Activated CD4-positive, alpha-beta T cell treated with anti-CD3 and anti-CD28 coated beads, Interleukin-2, Interleukin-6, amounts not matched to agents 100 ng/mL and 50 ng/mL, durations not matched to agents 16 hours and 8 hours (primary cell): ENCODE data around the gene UBE2L3.
A peak's percentile ranks its signal among the peaks of the same experiment; 100 is the strongest.
"Not testable (repeated sequence)": the region's sequence is repeated elsewhere in the genome, so short reads cannot be mapped to it uniquely, and the experiment has no call there.

Source experiments
- DNase-seq: peaks from one replicate; pipeline ENCODE4 v3.0.0-alpha.2; 2020

UBE2L3 gene

DNA sequence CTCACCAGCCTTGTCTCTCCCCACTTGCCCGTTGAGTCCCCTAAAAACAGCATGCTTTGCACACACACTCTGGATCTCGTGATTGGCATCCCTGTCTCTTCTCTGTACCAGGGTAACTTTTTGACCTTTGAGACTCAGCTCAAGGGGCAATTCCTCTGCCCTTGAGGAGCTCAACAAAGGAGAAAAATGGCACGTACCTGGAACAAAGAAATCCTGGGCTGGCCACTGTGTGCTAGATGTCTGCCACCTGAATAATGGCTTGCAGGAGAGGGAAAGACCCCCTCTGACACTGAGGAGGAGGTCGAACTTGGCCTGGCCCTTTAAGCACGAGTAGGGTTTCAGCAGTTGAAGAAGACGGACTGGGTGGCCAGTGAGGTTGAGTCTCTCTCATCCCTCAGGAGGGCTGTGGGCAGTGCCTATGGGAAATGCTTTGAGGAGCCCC lies 5.8 kb downstream of the UBE2L3 start:
- no peak for DNase-seq

DNA sequence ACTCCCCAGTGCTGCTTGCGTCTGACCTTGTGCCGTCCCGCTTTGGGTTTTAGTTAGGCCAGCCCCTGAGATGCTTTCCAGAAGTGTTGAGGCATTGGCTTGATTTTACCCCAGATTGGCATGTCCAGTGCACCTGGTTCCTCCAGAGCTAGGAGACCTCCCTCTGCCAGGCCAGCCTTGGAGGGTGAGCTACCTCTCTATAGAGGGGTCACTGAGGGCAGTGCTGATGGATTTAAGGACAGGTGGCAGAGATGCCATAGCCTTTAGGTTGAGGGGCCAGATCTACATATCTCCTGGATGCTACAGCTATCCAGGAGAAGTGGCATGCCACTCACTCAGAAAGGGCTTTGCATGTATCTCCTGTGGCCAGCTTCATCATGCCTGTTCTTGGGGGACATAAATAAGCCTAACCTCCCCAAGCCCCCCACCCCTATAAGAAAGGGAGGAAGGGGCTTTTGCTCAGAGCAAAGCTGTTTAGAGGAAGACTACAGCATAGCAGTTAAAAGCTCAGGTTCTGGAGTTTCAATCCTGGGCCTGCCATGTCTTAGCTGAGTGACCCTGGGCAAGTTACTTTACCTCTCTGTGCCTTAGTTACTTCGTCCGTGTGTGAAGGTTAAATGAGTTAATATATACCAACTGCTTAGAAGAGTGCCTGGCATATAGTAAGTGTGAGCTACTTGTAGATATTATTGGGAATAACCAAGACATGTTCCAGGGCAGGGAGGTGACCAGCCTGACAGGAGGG lies 6.4 kb downstream of the UBE2L3 start:
- no peak for DNase-seq

DNA sequence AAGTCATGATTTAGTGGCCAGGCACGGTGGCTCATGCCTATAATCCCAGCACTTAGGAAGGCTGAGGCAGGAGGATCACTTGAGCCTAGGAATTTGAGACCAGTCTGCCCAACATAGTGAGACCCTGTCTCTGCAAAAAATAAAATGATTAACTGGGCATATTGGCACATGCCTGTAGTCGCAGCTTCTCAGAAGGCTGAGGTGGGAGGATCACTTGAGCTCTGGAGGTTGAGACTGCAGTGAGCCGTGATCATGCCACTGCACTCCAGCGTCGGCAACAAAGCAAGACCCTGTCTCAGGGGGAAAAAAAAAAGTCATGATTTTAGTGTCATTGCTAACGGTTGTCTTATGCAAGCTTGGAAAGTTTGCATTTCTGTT lies 11.9 kb downstream of the UBE2L3 start:
- DNase-seq, result no peak

DNA sequence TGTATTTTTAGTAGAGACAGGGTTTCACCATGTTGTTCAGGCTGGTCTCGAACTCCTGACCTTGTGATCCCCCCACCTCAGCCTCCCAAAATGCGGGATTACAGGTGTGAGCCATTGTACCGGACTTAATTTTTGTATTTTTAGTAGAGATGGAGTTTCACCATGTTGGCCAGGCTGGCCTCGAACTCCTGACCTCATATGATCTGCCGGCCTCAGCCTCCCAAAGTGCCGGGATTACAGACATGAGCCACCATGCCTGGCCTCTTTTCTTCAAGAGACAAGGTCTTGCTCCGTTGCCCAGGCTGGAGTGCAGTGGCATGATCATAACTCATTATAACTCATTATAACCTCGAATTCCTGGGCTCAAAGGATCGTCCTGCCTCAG lies 13.1 kb downstream of the UBE2L3 start:
- DNase-seq, result not testable (repeated sequence)

DNA sequence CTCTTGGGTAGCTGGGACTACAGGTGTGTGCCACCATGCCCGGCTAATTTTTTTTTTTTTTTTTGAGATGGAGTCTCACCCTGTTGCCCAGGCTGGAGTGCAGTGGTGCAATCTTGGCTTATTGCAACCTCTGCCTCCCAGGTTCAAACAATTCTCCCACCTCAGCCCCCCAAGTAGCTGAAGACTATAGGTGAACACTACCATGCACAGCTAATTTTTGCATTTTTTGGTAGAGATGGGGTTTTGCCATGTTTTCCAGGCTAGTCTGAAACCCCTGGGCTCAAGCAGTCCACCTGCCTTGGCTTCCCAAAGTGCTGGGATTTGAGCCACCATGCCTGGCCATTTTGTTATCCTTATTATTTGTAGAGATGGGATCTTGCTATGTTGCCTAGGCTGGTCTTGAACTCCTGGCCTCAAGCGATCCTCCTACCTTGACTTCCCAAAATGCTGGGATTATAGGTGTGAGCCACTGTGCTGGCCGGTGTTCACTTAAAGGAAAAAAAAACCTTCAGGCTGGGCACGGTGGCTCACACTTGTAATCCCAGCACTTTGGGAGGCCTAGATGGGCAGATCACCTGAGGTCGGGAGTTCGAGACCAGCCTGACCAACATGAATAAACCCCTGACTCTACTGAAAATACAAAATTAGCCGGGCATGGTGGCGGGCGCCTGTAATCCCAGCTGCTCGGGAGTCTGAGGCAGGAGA lies 13.6 kb downstream of the UBE2L3 start:
- DNase-seq, result not testable (repeated sequence)

DNA sequence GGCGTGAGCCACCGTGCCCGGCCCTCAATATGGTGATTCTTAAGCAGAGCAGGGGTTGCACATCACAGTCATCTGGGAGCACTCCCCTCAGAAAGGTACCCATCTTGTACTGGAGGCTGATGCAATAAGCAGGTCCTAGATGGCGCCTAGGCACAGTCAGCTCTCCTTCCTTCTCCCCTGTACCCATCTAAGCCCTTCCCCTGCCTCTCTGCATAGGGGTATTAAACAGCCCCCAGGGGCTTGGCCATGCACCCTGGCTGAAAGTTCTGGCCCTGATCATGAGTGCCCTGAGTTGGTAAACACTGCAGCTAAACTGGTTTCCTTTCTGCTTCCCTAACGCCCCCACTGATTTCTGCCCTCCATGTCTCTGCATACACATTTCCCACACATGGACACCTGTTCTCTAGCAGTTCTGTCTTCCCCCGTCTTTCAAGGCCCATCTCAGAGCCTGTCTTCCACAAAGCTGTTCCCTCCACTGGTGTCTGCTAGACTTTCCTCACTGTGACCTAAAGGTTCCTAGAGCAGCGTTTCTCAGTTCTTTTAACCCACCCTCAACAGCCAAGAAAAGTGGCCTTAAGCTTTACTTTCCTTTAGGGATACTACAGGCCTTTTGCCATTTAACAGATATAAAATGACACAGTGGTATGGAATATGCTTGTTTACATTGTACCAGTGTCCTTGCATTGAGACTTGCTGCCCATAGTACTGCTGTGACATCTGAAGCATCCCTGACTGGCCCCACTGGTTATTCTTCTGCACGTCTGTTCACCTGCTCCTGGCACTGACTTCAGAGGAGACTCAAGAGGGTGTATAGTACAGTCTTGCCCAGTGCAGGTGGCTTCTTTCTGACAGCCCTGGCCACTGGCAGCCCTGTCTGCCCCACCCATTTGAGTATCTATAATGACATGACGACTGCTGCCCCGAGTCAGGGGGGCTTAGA lies 15.6 kb downstream of the UBE2L3 start:
- no peak for DNase-seq

DNA sequence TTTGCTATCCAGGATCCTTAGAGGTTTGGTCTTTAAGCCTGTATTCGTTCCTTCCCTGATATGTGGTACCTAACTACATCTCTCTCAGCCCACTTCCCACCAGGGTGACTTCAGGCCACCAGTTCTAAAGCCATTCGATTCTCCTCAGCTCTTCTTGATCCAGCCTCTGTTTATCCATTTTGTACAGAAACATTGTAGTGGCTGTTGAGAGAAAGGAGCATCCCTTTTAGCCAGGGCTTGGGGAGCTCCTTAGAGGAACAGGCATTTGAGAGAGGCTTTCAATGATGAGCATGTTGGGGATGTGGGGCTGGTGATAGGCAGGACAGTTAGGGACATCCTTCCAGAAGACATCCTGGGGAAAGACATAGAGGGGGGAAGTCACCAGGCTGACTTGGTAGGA lies 17.9 kb downstream of the UBE2L3 start:
- DNase-seq, result no peak

DNA sequence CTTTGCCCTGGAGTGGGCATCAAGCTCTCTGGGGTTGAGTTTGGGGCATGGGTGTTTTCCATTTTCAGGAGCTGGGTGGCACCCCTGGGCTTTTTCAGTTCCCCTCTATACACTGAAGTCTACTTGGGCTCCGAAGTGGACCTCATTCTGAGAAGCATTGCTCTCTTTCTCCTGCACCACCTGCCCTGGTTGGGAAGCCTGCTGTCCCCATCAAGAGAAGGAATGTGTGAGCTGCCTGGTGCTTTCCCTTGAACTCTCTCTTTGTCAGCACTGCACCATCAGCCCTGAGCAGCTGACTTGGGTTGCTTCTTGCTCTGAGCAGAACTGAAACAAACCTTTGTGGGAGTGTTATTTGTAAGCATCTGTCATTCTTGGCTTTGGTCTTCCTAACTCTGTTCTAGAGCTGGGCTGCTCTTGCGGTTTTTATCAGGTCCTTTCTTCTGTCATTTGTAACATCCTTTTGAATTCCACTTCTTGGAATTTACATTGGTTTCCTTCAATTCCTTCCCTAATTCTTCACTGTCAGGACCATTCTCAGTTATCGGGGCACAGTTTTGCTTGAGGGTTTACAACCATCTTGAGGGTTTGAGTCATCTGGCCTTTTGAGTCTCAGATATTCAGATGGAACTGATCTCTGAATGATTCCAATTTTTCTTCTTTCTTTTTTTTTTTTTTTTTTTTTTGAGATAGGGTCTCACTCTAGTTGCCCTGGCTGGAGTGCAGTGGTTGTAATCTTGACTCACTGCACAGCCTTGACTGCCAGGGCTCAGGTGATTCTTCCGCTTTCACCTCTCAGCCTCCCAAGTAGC lies 20.5 kb downstream of the UBE2L3 start:
- peak; percentile 86 for DNase-seq

DNA sequence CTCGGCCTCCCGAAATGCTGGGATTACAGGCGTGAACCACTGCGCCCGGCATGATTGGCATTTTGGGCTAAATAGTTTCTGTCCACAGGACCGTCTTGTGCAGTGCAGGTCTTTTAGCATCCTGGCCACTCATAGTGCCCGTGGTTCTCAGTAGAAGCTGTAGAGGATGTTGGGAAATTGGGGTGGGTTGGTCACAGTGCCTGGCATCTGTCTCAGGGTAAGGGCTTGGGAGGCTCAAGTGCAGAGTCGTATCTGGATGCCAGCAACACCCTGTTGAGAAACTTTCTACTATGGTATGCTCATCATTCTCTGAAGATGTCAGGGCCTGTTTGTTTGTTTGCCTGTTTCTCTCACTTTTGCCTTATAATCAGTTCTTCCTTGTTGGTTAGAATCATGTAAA lies 21.9 kb downstream of the UBE2L3 start:
- no peak for DNase-seq

DNA sequence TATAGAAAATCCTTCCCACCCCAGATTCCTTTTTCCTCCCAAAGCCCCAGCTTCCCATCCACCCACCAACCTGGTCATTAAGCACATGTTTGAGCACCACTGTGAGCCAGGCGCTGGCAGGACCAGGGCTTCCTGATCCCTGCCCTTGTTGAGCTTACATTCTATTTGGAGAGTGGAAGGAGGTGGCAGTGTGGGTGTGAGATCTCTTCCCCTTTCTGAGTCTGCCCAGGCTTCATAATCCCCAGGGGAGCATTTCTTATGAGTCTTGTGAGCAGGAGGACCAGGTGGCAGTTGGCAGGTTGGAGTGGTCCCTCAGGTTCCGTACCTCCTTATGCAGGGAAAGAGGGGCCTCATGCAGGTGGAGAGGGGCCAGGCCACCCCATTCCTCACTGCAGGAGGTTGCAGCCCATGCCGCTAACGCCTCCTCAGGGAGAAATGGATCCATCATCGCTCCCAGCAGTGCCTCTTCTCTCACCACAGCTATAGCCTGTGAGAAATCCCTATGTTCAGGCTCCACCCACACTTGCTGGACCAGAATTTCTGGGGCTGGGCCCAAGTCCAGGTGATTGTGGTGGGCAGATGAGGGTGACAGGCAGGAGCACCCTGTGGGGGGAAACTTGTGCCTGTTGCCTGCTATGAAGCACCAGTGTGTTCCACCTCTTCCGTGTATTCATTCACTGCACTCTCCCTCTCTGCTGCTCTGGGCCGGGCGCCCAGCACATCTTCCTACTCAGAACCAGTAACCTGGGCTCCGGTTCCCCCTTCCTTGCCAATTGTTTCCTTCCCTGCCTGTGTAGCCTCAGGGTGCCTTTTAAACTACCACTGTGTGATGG lies 23.5 kb downstream of the UBE2L3 start:
- DNase-seq, result no peak

DNA sequence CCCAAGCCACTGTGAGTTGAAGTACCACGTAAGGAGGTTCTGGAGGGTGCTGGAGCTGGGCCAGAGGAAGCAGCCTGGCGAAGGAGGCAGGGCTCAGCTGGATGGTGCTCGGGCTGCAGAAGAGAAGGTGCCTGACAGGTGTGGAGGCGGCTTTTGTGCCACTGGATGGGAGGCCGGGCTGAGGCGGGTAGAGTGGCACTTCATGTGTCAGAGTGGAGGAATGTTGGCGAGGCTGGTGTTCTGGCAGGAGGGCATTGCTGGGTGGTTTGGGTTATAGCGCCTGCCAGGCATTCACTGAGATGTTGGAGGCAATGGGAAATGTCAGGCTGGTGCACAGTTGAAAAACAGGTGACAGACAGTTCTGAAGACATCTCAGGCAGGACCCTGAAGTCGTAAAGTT lies 24.2 kb downstream of the UBE2L3 start:
- DNase-seq, result no peak

DNA sequence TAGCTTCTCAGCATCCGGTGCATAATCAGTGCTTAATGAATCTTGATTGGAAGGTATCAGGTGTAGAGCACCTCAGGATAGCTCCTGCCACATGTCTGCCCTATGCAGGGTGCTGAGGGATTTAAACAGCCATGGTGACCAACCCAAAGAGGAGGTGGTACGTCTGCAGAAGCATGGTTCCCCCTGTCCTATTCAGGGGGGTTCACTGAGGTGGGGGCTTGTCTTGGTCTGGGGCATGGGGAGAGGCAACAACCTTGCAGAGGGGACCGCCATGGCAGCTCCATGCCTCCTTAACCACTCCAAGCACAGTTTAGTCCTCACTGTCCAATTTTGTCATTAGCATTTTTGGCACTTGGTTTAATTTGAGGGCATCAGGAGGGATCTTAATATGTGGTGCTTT lies 24.9 kb downstream of the UBE2L3 start:
- DNase-seq, result no peak

DNA sequence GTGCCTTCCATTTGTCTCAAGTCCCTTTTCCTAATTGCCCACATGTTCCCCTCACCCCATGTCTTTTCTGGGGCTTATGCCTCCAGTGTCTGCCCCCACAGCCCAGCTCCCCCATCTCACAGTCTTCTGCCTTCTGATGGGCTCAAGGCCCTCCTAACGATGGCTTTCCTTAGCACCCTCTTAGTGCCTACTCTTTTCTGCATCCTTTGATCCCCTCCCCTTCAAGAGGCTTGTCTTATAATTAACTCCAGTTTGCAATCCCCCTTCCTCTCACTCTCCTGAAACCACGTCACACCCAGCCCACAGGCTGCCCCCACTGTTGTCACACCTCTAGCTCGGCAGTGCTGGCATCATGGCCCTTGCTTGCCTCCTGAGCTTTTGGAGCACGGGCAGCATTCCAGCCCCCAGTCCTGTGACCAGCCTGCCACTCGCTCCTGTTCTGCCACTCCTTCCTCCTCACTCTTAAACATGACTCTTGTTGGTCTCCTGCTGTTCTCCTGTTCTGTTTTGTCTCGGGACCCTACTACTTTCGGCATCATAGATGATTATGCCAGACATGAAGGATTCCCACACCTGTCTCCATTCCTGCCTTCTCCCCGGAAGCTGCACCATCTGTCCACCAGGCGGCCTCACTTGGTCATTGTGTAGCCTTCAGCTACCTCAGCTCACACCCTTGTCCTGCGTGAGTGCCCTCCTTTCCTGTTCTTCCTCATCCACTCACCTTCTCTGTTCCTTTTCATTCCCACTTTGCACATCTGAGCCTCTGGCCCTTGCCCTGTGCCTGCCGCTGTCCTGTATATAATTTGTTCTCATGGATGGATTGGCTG lies 26.1 kb downstream of the UBE2L3 start:
- DNase-seq, result no peak

DNA sequence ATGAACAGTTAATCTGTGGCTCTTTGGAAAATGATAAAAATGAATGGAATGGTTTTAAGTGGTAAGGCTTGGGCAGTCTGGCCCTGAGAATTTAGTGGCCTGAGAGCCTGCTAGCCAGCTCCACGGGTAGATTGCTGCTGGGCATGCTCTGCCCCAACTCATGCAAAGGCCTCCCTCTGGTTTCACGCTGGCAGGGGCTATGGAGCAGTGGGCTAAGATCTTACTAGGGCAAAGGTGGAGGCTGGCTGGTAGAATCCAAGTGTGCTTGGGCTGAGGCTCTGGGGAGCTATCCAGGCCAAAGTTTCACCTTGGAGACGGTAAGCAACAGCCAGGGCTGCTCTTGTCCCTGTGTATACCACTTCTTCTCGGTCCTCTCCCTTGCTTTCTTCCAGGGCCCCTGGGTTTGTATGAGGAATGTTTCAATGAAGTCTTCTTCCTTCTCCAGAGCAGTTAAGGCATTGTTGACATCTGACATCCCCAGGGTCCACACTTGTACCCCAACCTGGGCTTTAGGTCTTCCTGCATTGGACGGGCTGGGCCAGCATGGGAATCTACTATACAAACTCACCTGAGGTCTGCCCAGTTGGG lies 27.4 kb downstream of the UBE2L3 start:
- DNase-seq, result no peak

DNA sequence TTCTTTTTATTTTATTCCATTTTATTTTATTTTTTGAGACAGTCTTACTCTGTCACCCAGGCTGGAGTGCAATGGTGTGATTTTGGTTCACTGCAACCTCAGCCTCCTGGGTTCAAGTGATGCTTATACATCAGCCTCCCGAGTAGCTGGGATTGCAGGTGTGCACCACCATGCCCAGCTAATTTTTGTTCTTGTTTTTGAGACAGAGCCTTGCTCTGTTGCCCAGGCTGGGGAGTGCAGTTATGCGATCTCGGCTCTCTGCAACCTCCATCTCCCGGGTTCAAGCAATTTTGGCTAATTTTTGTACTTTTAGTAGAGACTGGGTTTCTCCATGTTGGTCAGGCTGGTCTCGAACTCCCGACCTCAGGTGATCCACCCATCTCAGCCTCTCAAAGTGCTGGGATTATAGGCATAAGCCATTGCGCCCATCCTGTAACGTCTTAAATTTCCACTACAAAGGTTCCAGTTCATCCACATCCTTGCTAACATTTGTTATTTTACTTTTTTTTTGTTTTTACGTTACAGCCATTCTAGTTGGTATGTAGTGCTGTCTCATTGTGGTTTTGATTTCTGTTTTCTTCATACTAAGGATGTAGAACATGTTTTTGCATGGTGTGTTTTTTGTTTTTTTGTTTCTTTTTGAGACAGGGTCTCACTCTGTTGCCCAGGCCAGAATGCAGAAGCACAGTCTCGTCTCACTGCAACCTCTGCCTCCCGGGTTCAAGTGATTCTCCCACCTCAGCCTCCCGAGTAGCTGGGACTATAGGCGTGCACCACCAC lies 29.0 kb downstream of the UBE2L3 start:
- not testable (repeated sequence) for DNase-seq

DNA sequence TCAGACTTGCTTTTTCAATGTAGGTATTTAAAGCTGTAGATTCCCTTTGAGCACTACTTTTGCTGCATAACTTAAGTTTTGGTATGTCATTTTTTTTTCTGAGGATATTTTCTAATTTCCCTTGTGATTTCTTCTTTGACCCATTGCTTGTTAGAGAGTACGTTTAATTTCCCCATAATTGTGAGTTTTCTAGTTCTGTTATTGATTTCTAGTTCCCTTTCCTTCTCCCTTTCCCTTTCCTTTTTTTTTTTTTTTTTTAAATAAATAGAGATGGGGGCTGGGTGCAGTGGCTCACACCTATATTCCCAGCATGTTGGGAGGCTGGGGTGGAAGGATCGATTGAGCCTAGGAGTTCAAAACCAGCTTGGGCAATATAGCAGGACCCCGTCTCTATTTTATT lies 30.8 kb downstream of the UBE2L3 start:
- no peak for DNase-seq

DNA sequence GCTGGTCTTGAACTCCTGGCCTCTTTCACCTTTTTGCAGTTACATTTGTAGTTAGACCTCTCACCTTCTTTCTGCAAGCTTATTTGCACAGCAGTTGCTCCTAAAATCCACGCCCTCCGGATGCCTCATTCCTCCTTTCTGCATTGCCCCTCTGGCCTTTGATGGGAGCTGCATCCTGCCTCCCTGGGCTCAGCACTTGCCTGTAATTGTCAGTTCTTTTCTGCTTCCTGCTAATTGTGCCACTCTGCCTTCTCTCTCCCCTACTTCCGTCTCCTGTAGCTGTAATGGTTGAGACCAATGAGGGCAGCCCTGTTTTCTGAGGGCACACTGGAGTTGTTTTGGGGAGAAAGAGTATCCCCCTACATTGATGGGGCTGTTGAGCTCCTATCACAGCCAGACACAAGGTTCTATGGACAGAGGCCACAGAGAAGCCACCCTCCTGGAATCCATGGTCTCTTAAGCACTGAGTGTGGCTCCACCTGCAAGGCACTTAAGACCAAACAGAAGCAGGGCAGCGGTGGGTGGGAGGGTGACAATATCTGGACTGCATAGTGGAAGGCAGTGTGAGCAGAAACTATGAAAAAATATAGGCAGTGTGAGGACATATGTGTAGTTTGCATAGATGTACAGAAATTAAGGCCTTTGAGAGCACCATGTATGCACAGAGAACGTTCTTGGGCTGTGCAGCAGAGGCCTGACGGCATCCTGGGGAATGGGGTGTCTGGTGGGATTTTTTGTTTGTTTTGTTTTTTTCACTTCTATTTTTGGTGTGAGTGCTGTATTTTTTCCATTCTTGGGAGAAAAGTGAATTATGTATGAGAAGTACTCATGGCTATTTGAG lies 31.8 kb downstream of the UBE2L3 start:
- DNase-seq, result no peak

DNA sequence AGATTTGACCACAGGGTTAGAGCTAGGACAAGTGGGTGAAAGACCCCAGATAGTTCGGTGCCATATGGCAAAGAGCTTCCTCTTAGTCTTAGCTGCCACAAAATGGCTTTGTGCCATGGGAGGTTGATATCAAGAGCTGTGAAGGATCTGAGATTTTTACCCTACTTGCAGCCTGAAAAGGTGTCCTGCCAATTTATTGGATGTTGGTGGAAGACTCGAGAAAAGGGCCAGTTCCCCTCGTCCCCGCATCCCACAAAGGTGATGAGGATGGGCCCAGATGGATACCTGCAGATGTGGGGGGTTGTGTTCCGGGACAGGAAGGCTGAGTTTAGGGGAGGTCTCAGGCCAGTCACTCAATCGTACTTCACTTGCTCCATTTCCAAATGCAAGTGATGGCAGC lies 35.1 kb downstream of the UBE2L3 start:
- no peak for DNase-seq

DNA sequence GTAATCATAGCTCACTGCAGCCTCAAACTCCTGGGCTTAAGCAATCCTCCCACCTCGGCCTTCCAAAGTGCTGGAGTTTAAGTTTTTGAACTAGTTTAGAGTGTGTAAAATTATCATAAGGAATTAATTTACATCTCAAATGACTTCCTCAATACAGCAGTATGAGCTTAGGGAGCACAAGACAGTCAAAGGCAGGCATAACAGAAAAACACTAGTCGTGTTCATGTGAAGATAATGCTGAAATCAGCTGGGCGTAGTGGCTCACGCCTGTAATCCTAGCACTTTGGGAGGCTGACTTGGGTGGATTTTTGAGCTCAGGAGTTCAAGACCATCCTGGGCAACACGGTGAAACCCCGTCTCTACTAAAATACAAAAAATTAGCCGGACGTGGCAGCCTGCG lies 36.5 kb downstream of the UBE2L3 start:
- no peak for DNase-seq
